ENCODE data around the gene HOXB13. TPM values are rescaled to one million over a fixed set of nuclear protein-coding genes. Genes with fewer than 3 reads are reported as not detected.

HOXB13 gene
- total RNA-seq, 1 donor from 2014 or later = not detected

DNA sequence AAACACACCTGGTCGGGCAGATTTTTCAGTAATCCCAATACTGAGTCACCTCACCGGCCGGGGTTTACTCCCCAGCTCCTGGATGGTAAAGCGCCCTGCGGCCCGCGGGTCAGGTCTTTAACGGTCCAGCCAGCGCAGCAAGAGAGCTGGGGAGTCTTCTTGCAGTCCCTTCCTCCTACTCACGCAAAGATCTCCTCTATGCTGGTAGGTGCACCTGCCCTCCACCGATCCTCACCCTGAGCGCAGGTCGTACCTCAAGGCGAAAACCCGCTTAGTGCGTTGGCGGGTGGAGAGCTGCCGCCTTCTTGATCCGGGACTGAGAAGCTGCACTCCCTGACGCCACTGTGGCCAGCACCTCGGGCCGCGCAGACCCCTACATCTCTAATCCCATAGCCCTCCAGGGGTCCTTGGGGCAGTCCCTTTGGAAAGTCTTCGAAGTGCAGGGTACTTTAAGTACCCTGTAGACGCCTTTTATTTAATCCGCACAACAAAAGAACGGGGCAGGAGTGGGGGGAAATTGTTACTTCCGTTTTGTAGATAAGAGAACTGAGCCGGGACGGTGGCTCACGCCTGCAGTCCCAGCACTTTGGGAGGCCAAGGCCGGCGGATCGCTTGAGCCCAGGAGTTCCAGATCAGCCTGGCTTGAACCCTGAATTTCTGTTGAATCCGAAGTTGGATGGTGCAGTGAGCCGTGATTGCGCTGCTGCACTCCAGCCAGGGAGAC lies 10.4 kb upstream of the HOXB13 start:
- no peak overlapping the region for H3K4me3 Mint-ChIP-seq
- no peak for DNase-seq
- intact Hi-C loops (cut with micrococcal nuclease) = no loop called here
- no peaks in the 10 kb centered on the region for H3K9me3 Mint-ChIP-seq
- peaks cover 95% of the 10 kb centered on the region for H3K27me3 Mint-ChIP-seq
- H3K27ac Mint-ChIP-seq = no peak overlapping the region
- H3K36me3 Mint-ChIP-seq (ENCODE audit: low read depth) = no peaks in the 10 kb centered on the region
- peaks cover 3% of the 10 kb centered on the region for H3K4me1 Mint-ChIP-seq

GRCh38 chr17:48738424-48738802 lies 9.9 kb upstream of the HOXB13 start:
- peaks cover 8% of the 10 kb centered on the region for H3K4me1 Mint-ChIP-seq
- peaks cover 96% of the 10 kb centered on the region for H3K27me3 Mint-ChIP-seq
- no peak overlapping the region for H3K4me3 Mint-ChIP-seq
- no peak for DNase-seq
- intact Hi-C loops (cut with micrococcal nuclease) = no loop called here
- peaks cover 2% of the 10 kb centered on the region for H3K36me3 Mint-ChIP-seq (ENCODE audit: low read depth)
- no peaks in the 10 kb centered on the region for H3K9me3 Mint-ChIP-seq
- H3K27ac Mint-ChIP-seq = no peak overlapping the region

- H3K9me3 Mint-ChIP-seq = no peaks in the 10 kb centered on the region
- intact Hi-C loops (cut with micrococcal nuclease) = no loop called here
- peaks cover 2% of the 10 kb centered on the region for H3K36me3 Mint-ChIP-seq (ENCODE audit: low read depth)
- H3K4me3 Mint-ChIP-seq = no peak overlapping the region
- DNase-seq = no peak
- peaks cover 93% of the 10 kb centered on the region for H3K27me3 Mint-ChIP-seq
- no peak overlapping the region for H3K27ac Mint-ChIP-seq
- peaks cover 14% of the 10 kb centered on the region for H3K4me1 Mint-ChIP-seq
Observed at GRCh38 chr17:48737330-48738043, 8.9 kb upstream of the HOXB13 start.

GRCh38 chr17:48735062-48735351 lies 6.5 kb upstream of the HOXB13 start:
- Mint-ChIP-seq H3K4me1 (peaks cover 14% of the 10 kb centered on the region), H3K4me3 (no peak overlapping the region), H3K27ac (no peak overlapping the region), H3K36me3 (ENCODE audit: low read depth) (peaks cover 2% of the 10 kb centered on the region), H3K9me3 (no peaks in the 10 kb centered on the region), H3K27me3 (peaks cover 92% of the 10 kb centered on the region)
- intact Hi-C loops (cut with micrococcal nuclease) = no loop called here
- DNase-seq = no peak

GRCh38 chr17:48734333-48735061 lies 5.9 kb upstream of the HOXB13 start:
- Mint-ChIP-seq H3K27me3 (peaks cover 92% of the 10 kb centered on the region), H3K36me3 (ENCODE audit: low read depth) (peaks cover 2% of the 10 kb centered on the region), H3K4me1 (peaks cover 14% of the 10 kb centered on the region), H3K27ac (no peak overlapping the region), H3K4me3 (no peak overlapping the region), H3K9me3 (no peaks in the 10 kb centered on the region)
- DNase-seq = no peak
- intact Hi-C loops (cut with micrococcal nuclease) = no loop called here

GRCh38 chr17:48733632-48734328 lies 5.2 kb upstream of the HOXB13 start:
- peaks cover 2% of the 10 kb centered on the region for H3K36me3 Mint-ChIP-seq (ENCODE audit: low read depth)
- no peak overlapping the region for H3K27ac Mint-ChIP-seq
- peak overlapping the region; percentile 9 for H3K4me3 Mint-ChIP-seq
- DNase-seq = no peak
- intact Hi-C loops (cut with micrococcal nuclease) = no loop called here
- H3K9me3 Mint-ChIP-seq = no peaks in the 10 kb centered on the region
- H3K4me1 Mint-ChIP-seq = peaks cover 16% of the 10 kb centered on the region
- H3K27me3 Mint-ChIP-seq = peaks cover 93% of the 10 kb centered on the region

DNA sequence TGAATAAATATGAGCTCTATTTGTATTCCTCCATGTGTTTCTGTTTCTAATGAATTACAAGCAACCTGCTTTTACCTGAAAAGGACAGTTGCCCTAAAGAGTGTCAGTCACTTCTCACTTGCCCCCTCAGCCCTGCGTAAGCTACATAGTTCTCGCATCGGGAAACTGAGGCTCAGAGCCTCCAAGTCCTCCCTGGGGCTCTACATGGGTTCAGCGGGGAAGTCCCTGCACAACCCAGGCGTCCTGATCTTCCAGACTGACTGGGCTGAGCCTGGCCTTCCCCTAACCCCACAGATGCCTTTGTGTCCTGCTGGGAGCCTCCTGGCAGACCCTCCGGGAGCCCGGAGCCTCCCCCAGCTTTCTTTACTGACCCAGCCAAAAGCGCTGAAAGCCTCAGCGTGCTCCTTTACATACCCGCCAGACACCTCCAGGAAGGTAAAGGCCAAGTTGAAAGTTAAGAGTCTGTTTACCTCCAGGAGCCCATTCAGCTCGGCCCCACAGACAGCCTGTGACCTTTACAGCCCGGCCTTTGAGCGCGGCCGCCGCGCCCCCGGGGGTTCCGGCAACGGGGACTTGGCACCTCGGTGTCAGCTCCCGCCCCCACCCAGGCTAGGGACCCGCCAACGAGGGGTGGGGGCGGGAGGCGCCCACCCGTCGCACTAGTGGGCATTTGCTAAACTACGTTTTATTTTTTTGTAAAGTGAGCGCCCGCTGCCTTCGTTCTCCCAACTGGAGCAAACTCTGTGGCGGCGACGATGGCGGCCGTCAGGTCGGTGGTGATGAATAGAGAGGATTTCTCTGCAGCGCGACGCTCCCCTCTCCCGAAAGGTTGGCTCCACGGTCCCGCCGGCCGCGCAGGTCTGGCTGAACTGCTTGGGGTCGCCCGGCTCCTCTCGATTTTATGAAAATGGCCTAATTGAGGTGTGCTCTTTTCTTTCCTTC lies 4.4 kb upstream of the HOXB13 start:
- intact Hi-C loops (cut with micrococcal nuclease) = no loop called here
- H3K4me1 Mint-ChIP-seq = peaks cover 17% of the 10 kb centered on the region
- peaks cover 2% of the 10 kb centered on the region for H3K36me3 Mint-ChIP-seq (ENCODE audit: low read depth)
- DNase-seq = no peak
- no peaks in the 10 kb centered on the region for H3K9me3 Mint-ChIP-seq
- H3K27ac Mint-ChIP-seq = no peak overlapping the region
- H3K27me3 Mint-ChIP-seq = peaks cover 90% of the 10 kb centered on the region
- H3K4me3 Mint-ChIP-seq = peak overlapping the region; percentile 9

DNA sequence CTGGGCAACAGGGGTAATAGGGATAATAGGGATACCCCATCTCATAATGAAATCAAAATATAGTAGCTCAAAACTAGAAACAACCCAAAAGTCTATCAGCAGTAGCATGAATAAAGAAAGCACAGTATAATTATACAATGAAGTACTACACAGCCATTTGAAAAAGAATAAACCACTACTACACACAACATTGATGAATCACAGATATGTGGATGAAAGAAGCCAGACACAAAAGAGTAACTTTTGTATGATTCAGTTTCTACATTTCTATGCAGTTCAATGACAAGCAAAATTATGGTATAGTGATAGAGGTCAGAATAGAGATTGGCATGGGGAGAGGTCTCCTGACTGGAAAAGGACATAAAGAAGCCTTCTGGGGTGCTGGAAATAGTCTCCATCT lies 2.8 kb upstream of the HOXB13 start:
- H3K27ac Mint-ChIP-seq = no peak overlapping the region
- peaks cover 2% of the 10 kb centered on the region for H3K36me3 Mint-ChIP-seq (ENCODE audit: low read depth)
- no peaks in the 10 kb centered on the region for H3K9me3 Mint-ChIP-seq
- DNase-seq = no peak
- intact Hi-C loops (cut with micrococcal nuclease) = no loop called here
- H3K4me3 Mint-ChIP-seq = no peak overlapping the region
- H3K4me1 Mint-ChIP-seq = peaks cover 17% of the 10 kb centered on the region
- H3K27me3 Mint-ChIP-seq = peaks cover 91% of the 10 kb centered on the region

- no peak for DNase-seq
- Mint-ChIP-seq H3K4me1 (peaks cover 18% of the 10 kb centered on the region), H3K4me3 (no peak overlapping the region), H3K9me3 (no peaks in the 10 kb centered on the region), H3K27me3 (peaks cover 91% of the 10 kb centered on the region), H3K27ac (no peak overlapping the region), H3K36me3 (ENCODE audit: low read depth) (peaks cover 2% of the 10 kb centered on the region)
- intact Hi-C loops (cut with micrococcal nuclease) = no loop called here
Observed at GRCh38 chr17:48730240-48730550, 1.6 kb upstream of the HOXB13 start.

DNA sequence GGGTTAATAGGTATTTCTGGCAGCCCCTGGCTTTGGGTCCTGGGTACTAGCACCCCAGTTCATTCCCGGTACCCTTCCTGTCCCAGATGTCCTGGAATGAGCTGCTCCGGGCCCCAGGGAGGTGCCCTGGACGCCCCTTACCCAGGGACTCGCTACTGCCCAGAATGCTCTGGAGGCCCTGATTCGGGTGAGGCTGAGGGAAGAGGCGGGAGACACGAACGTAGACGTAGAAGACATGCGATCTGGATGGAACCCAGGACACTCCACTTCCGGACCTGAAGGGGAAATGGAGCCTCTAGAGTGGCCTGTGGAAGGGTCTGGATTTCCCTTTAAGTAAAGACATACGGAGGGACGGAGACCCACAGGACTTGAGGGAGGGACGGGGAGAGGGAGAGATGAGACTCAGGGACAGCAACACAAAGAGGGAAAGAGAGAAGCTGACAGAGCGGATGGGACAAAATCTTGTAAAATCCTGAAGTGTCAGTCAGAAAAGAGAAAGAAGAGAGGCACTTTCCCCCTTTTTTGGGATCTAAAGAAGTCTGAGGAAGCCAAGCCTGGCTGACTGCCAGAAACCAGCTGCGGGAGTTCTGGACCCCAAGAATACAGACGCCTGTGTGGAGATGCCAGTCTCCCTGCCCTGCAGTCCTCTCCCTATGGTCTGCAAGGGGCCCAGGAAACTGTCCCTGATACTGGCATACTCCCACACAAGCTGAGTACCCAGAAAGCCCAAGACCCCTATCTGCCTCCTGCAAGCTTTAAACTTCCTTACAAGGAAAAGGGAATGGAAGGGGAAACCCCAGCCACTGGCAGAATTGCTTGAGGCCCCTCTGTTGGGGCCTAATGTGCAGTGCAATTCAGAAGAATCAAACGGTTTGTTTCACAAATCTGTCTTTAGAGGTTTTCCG lies 1.0 kb upstream of the HOXB13 start:
- no peak overlapping the region for H3K27ac Mint-ChIP-seq
- no peak overlapping the region for H3K4me3 Mint-ChIP-seq
- peaks cover 19% of the 10 kb centered on the region for H3K4me1 Mint-ChIP-seq
- intact Hi-C loops (cut with micrococcal nuclease) = loop anchor here (10.0 kb wide), 1 partner anchor 1235 kb away; the partner anchor contains the start of gene DLX4
- DNase-seq = no peak
- H3K9me3 Mint-ChIP-seq = no peaks in the 10 kb centered on the region
- H3K36me3 Mint-ChIP-seq (ENCODE audit: low read depth) = peaks cover 2% of the 10 kb centered on the region
- peaks cover 91% of the 10 kb centered on the region for H3K27me3 Mint-ChIP-seq

DNA sequence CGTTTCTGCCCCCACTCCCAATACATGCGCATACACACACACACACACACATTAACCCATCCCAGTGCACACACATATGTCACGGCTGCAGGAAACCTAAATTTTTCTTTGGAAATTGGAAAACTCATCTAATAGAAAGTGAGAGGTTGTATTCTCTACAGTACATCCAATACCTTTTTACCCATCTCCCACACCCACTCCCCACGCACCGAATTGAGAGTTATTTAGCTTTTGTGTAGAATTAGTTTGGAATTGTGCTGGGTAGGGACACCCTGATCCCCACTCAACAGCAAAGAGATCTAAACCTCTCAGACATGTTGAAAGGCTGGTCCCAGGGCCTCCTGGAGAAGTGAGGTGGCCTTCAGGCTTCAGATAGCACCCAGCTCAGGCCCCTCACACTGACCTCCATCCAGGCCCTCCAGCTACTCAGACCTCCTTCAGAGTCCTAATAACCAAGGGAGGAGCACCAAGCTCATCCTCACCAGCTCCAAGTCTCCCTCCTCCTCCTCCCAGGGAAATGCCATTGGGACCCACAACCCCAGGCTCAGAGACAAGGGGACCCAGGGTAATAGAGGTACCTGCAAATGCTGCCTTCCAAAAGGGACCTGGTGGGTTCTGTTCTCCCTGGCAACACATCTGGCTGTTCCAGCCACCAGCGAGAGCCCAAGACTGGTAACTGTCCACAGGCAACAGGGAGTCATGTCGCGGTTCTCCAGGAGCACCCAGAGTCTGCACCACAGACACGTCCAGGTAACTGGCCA lies 955 bp downstream of the HOXB13 start:
- Mint-ChIP-seq H3K4me3 (no peak overlapping the region), H3K27me3 (peaks cover 93% of the 10 kb centered on the region), H3K27ac (peak overlapping the region; percentile 8), H3K4me1 (peaks cover 16% of the 10 kb centered on the region), H3K9me3 (no peaks in the 10 kb centered on the region), H3K36me3 (ENCODE audit: low read depth) (no peaks in the 10 kb centered on the region)
- DNase-seq = no peak
- intact Hi-C loops (cut with micrococcal nuclease) = loop anchor here (10.0 kb wide), 1 partner anchor 1237 kb away; the partner anchor contains the start of gene DLX4

DNA sequence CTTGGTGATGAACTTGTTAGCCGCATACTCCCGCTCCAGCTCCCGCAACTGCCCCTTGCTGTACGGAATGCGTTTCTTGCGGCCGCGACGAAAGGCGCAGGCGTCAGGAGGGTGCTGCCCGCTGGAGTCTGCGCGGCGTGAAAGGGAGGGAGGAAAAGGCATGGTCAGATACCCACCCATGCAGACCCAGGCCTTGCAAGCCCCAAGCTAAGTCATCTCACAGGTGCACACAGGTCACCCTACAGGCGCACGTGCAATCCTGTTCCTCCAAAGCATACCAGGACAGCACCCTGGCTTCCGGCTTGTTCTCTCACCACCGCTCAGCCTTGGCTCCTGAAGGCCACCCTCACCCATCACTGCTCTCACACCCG lies 1.6 kb downstream of the HOXB13 start:
- no peaks in the 10 kb centered on the region for H3K9me3 Mint-ChIP-seq
- H3K4me3 Mint-ChIP-seq = no peak overlapping the region
- H3K27ac Mint-ChIP-seq = peak overlapping the region; percentile 8
- H3K4me1 Mint-ChIP-seq = peaks cover 16% of the 10 kb centered on the region
- intact Hi-C loops (cut with micrococcal nuclease) = loop anchor here (10.0 kb wide), 1 partner anchor 1238 kb away; the partner anchor contains the start of gene DLX4
- peaks cover 94% of the 10 kb centered on the region for H3K27me3 Mint-ChIP-seq
- no peaks in the 10 kb centered on the region for H3K36me3 Mint-ChIP-seq (ENCODE audit: low read depth)
- DNase-seq = no peak
